Prostate gland (tissue), 2 donors: ENCODE measurements around the gene SIGLEC14. TPM values are rescaled to one million over a fixed set of nuclear protein-coding genes. Genes with fewer than 3 reads are reported as not detected.

Experiments used
- DNase-seq: peaks from one replicate; pipeline ENCODE4 v3.0.0-alpha.2; 2019; ENCODE audit warnings: low spot score
- H3K27ac ChIP-seq, 2 donors: fragments of 200-600 bp; sonication (generic); 2 replicates each; pipeline ENCODE4 v1.5.1; 2017 to 2019
- H3K27me3 ChIP-seq: fragments of 200-600 bp; sonication (generic); replicated peaks from 2 replicates; pipeline ENCODE4 v1.5.1; 2019; ENCODE audit not compliant: insufficient read depth
- H3K36me3 ChIP-seq, 2 donors: fragments of 200-600 bp; sonication (generic); 1 replicate in 1 of 2; 2 replicates in 1 of 2; pipeline versions ENCODE4 v1.5.1 to v1.8.1; 2017 to 2019
- H3K4me1 ChIP-seq: fragments of 200-600 bp; sonication (generic); replicated peaks from 2 replicates; pipeline ENCODE4 v1.5.1; 2019
- H3K4me3 ChIP-seq, 2 donors: fragments of 200-600 bp; sonication (generic); 2 replicates each; pipeline ENCODE4 v1.5.1; 2017 to 2019
- H3K9me3 ChIP-seq: fragments of 200-600 bp; sonication (generic); 2 replicates; pipeline ENCODE4 v1.5.1; 2017
- POLR2A ChIP-seq: fragments of 450-650 bp; IDR thresholded peaks from one replicate; pipeline ENCODE4 v1.6.1; 2016; ENCODE audit warnings: antibody characterized with exemption, mild to moderate bottlenecking
- POLR2AphosphoS5 ChIP-seq: sonication (generic); formaldehyde crosslinking; IDR thresholded peaks from one replicate; pipeline ENCODE4 v1.6.1; 2017; ENCODE audit warnings: antibody characterized with exemption
- WGBS: methylation state at CpG from one replicate; pipeline ENCODE4 v1.1.5; 2018; 5-methylcytosine and 5-hydroxymethylcytosine counted together
- intact Hi-C: fragments of 100-400 bp; cut with DNase I; formaldehyde crosslinking; loops from one replicate; pipeline ENCODE4 v1.14.2; 2022
- total RNA-seq, 2 donors: library from RNA; depleted of rRNA; stranded (reverse); fragments of >200 nt; gene quantifications; one replicate each; pipeline ENCODE4 v1.1.0, GENCODE V29; 2016
- TF ChIP-seq, protein P1 (sequence below), 4 experiments: fragments of 200-600 bp in 2 of 4; fragments of 450-650 bp in 2 of 4; sonication (generic) in 2 of 4; IDR thresholded peaks; 1 replicate in 3 of 4; 2 replicates in 1 of 4; pipeline ENCODE4 v1.5.1; 2016 to 2019; ENCODE audit warnings: antibody characterized with exemption in 4 of 4, mild to moderate bottlenecking in 2 of 4, moderate library complexity in 2 of 4

Gene SIGLEC14
- total RNA-seq, 2 donors from 2014 or later = 1.8 to 8.0 TPM

DNA sequence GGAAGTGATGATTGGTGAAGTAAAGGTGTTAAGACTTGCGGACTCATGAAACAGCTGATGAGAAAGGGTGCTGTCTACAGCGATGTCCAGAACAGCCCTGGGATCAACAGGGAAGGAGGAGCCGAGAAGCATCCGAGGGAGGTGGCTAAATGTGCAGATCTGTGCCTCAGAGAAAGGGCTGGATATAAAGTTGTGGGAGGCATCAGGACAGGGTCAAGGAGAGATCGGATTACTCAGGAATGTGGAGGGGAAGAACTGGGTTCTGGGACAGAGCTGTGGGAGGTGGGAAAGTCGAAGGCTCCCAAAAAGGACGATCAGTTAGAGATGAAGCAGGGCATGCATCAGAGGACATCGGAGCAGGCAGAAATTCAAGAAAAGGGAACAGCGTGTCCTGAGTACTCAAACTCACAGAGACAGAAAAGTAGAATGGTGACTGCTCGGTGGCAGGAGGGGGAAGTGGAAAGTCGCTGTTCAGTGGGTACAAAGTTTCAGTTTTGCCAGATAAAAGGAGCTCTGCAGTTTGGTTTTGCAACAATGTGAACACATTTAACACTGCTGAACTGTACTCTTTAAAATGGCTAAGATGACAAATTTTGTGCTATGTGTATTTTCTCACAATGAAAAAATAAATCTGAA lies 1.9 kb downstream of the SIGLEC14 start:
- intact Hi-C loops = no loop called here
- WGBS = 26% methylated on average over 11 of the region's 11 CpGs
- no peak for DNase-seq

DNA sequence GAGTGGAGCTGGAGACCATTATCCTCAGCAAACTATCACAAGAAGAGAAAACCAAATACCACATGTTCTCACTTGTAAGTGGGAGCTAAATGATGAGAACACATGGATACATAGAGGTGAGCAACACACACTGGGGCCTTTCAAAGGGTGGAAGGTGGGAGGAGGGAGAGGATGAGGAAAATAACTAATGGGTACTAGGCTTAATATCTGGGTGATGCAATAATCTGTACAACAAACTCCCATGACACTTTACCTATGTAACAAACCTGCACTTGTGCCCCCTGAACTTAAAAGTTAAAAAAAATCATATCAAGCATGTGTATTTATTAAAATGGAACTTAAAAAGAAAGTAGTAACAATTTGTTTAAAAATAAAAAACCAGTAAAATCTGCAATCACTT lies 5.0 kb downstream of the SIGLEC14 start:
- no peaks in the 10 kb centered on the region for H3K27me3 ChIP-seq
- intact Hi-C loops = no loop called here
- no peak for DNase-seq
- H3K36me3 ChIP-seq = no peaks in the 10 kb centered on the region
- TF ChIP-seq, protein P1, sequence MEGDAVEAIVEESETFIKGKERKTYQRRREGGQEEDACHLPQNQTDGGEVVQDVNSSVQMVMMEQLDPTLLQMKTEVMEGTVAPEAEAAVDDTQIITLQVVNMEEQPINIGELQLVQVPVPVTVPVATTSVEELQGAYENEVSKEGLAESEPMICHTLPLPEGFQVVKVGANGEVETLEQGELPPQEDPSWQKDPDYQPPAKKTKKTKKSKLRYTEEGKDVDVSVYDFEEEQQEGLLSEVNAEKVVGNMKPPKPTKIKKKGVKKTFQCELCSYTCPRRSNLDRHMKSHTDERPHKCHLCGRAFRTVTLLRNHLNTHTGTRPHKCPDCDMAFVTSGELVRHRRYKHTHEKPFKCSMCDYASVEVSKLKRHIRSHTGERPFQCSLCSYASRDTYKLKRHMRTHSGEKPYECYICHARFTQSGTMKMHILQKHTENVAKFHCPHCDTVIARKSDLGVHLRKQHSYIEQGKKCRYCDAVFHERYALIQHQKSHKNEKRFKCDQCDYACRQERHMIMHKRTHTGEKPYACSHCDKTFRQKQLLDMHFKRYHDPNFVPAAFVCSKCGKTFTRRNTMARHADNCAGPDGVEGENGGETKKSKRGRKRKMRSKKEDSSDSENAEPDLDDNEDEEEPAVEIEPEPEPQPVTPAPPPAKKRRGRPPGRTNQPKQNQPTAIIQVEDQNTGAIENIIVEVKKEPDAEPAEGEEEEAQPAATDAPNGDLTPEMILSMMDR (IDR thresholded peaks at IDR 0.05) = no peak
- TF ChIP-seq POLR2AphosphoS5 (no peak), POLR2A (no peak)
- H3K9me3 ChIP-seq = no peaks in the 10 kb centered on the region
- H3K27ac ChIP-seq = no peak overlapping the region
- no peak overlapping the region for H3K4me3 ChIP-seq
- no peaks in the 10 kb centered on the region for H3K4me1 ChIP-seq

More for the DNA sequence above, 1.9 kb downstream of the SIGLEC14 start:
- Histone ChIP-seq H3K4me1 (no peaks in the 10 kb centered on the region), H3K9me3 (no peaks in the 10 kb centered on the region), H3K27ac (no peak overlapping the region), H3K4me3 (no peak overlapping the region), H3K27me3 (peaks cover 2% of the 10 kb centered on the region), H3K36me3 (no peaks in the 10 kb centered on the region)
- no peak for TF ChIP-seq POLR2A
- TF ChIP-seq, protein P1 (IDR thresholded peaks at IDR 0.05) = no peak

DNA sequence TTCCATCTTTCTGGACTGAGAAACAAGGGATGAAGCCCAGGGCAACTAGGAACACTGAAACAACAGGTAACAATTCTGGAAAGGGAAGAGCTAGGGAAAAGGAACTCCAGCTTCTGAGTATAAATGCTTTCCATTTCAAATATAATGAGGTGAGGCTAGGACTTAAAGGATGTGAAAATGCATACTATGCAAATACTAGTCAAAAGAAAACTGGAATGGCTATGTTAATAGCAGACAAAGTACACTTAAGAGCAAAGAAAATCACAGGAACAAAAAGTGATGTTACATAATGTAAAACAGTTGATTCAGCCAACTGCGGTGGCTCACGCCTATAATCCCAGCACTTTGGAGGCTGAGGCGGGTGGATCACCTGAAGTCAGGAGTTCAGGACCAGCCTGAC lies 6.2 kb downstream of the SIGLEC14 start:
- Histone ChIP-seq H3K36me3 (no peaks in the 10 kb centered on the region), H3K27ac (no peak overlapping the region), H3K9me3 (no peaks in the 10 kb centered on the region), H3K4me1 (no peaks in the 10 kb centered on the region), H3K4me3 (no peak overlapping the region), H3K27me3 (no peaks in the 10 kb centered on the region)
- intact Hi-C loops = no loop called here
- TF ChIP-seq, protein P1 (IDR thresholded peaks at IDR 0.05) = no peak
- TF ChIP-seq POLR2AphosphoS5 (no peak), POLR2A (no peak)
- DNase-seq = no peak
- 87% methylated on average over 3 of the region's 3 CpGs for WGBS

DNA sequence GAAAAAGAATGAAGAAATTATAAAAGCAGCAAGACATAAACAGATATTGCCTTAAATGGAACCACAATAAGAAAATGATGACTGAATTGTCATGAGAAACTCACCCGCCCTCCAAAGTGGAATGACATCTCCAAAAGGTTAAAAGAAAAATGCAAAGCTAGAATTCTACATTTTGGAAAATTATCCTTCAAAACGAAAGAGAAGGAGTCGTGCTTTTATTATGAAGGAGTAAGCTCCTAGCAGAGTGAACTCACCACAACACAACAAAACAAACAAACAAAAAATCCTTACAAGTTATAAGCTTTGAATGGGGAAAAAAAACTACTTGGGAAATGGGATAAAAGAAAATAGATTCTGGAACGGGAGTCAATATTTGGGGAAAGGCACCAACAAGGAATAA lies 6.7 kb downstream of the SIGLEC14 start:
- WGBS = 70% methylated on average over 4 of the region's 4 CpGs

More for the DNA sequence above, 6.7 kb downstream of the SIGLEC14 start:
- intact Hi-C loops = no loop called here
- Histone ChIP-seq H3K4me3 (no peak overlapping the region), H3K4me1 (no peaks in the 10 kb centered on the region), H3K27ac (no peak overlapping the region), H3K9me3 (no peaks in the 10 kb centered on the region), H3K36me3 (no peaks in the 10 kb centered on the region), H3K27me3 (no peaks in the 10 kb centered on the region)
- no peak for DNase-seq
- TF ChIP-seq POLR2AphosphoS5 (no peak), POLR2A (no peak)
- TF ChIP-seq, protein P1 (IDR thresholded peaks at IDR 0.05) = no peak
